Right atrium auricular region (tissue), 2 donors: ENCODE measurements around the gene AEN. TPM values are rescaled to one million over a fixed set of nuclear protein-coding genes. Genes with fewer than 3 reads are reported as not detected.

ENCODE experiments used
- DNase-seq: peaks from one replicate; pipeline ENCODE4 v3.0.0-alpha.2; 2019; ENCODE audit warnings: low spot score
- H3K27ac ChIP-seq, 2 donors: fragments of 200-600 bp; sonication (generic); 1 replicate in 1 of 2; 2 replicates in 1 of 2; pipeline ENCODE4 v1.5.1; 2016 to 2019
- H3K27me3 ChIP-seq, 2 donors: fragments of 200-600 bp; sonication (generic); one replicate each; pipeline versions ENCODE4 v1.5.1 to v1.6.0; 2017 to 2019
- H3K36me3 ChIP-seq: fragments of 200-600 bp; sonication (generic); one replicate; pipeline ENCODE4 v1.5.1; 2016
- H3K4me1 ChIP-seq, 2 donors: fragments of 200-600 bp; sonication (generic); one replicate each; pipeline versions ENCODE4 v1.5.1 to v1.6.0; 2017 to 2019
- H3K4me3 ChIP-seq, 2 donors: fragments of 200-600 bp; sonication (generic); 1 replicate in 1 of 2; 2 replicates in 1 of 2; pipeline ENCODE4 v1.5.1; 2017 to 2019; ENCODE audit warnings: mild to moderate bottlenecking in 1 of 2, moderate library complexity in 1 of 2
- H3K9me3 ChIP-seq, 2 donors: fragments of 200-600 bp; sonication (generic); one replicate each; pipeline ENCODE4 v1.5.1; 2019
- total RNA-seq, 2 donors: library from RNA; depleted of rRNA; stranded (reverse); fragments of >200 nt; gene quantifications; one replicate each; pipeline ENCODE4 v1.1.0, GENCODE V29; 2016
- TF ChIP-seq, protein P1 (sequence below), 2 donors: fragments of 200-600 bp; sonication (generic); IDR thresholded peaks; one replicate each; pipeline ENCODE4 v1.5.1; 2019; ENCODE audit warnings: antibody characterized with exemption in 2 of 2

The AEN gene
- total RNA-seq, 2 donors from 2014 or later, result 5.1 to 8.0 TPM

DNA sequence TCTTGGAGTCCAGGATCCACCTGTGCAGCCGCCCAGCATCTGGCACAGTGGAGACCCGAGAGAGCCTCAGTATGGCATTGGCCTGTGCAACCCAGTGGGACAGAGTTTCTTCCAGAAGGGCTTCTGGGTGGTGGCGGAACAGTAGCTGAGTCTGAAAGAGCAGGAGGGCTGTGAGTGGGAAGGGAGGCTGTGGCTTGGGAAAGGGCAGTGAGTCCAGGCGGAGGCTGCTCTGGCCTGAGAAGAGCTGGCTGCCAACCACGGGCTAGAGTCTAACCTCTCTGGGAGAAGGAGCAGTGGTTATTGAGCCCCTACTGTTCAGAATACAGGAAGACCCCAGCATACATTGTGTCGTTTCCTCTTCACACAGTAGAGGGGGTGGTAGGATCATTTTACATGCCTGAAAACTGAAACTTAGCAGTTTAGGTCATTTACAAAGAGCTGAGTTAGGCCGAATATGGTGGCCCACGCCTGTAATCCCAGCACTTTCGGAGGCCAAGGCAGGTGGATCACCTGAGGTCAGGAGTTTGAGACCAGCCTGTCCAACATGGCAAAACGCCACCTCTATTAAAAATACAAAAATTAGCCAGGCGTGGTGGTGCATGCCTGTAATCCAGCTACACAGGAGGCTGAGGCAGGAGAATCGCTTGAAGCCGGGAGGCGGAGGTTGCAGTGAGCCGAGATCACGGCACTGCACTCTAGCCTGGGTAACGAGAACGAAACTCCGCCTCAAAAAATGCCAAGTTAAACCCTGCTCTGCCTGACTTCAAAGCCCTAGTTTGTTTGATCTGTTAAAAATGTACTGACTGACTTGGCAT is 3.2 kb downstream of the AEN start:
- Histone ChIP-seq H3K36me3 (peaks cover 31% of the 10 kb centered on the region), H3K27me3 (no peaks in the 10 kb centered on the region), H3K4me3 (peak overlapping the region in 1 of 2 donors; percentile 21), H3K27ac (peak overlapping the region; percentile 15 to 36), H3K9me3 (no peaks in the 10 kb centered on the region), H3K4me1 (peaks cover 0 to 37% of the 10 kb centered on the region in 2 donors)
- no peak for DNase-seq
- TF ChIP-seq, protein P1, sequence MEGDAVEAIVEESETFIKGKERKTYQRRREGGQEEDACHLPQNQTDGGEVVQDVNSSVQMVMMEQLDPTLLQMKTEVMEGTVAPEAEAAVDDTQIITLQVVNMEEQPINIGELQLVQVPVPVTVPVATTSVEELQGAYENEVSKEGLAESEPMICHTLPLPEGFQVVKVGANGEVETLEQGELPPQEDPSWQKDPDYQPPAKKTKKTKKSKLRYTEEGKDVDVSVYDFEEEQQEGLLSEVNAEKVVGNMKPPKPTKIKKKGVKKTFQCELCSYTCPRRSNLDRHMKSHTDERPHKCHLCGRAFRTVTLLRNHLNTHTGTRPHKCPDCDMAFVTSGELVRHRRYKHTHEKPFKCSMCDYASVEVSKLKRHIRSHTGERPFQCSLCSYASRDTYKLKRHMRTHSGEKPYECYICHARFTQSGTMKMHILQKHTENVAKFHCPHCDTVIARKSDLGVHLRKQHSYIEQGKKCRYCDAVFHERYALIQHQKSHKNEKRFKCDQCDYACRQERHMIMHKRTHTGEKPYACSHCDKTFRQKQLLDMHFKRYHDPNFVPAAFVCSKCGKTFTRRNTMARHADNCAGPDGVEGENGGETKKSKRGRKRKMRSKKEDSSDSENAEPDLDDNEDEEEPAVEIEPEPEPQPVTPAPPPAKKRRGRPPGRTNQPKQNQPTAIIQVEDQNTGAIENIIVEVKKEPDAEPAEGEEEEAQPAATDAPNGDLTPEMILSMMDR (IDR thresholded peaks at IDR 0.05), result peak in 1 of 2 donors; percentile 64

DNA sequence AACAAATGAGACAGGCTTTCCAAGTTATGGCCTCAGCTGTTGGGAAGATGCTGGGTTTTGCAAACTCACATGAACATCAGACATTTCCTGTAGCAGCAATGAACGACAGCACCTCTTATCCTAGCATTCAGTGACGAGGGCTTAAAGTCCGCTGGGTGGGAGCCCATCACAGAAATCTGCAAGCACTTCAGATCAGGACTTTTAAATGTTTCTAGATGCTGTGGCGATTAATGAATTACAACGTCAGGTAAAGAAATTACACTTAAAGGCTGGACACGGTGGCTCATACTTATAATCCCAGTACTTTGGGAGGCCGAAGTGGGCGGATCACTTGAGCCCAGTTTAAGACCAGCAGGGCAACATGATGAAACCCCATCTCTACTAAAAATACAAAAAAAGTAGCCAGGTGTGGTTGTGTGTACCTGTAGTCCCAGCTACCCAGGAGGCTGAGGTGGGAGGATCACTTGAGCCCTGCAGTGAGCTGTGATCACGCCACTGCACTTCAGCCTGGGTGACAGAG is 3.9 kb downstream of the AEN start:
- Histone ChIP-seq H3K27ac (peak overlapping the region in 1 of 2 donors; percentile 36), H3K9me3 (no peaks in the 10 kb centered on the region), H3K4me1 (peaks cover 0 to 39% of the 10 kb centered on the region in 2 donors), H3K4me3 (no peak overlapping the region), H3K36me3 (peaks cover 38% of the 10 kb centered on the region), H3K27me3 (no peaks in the 10 kb centered on the region)
- TF ChIP-seq, protein P1 (IDR thresholded peaks at IDR 0.05), result no peak
- DNase-seq, result no peak

DNA sequence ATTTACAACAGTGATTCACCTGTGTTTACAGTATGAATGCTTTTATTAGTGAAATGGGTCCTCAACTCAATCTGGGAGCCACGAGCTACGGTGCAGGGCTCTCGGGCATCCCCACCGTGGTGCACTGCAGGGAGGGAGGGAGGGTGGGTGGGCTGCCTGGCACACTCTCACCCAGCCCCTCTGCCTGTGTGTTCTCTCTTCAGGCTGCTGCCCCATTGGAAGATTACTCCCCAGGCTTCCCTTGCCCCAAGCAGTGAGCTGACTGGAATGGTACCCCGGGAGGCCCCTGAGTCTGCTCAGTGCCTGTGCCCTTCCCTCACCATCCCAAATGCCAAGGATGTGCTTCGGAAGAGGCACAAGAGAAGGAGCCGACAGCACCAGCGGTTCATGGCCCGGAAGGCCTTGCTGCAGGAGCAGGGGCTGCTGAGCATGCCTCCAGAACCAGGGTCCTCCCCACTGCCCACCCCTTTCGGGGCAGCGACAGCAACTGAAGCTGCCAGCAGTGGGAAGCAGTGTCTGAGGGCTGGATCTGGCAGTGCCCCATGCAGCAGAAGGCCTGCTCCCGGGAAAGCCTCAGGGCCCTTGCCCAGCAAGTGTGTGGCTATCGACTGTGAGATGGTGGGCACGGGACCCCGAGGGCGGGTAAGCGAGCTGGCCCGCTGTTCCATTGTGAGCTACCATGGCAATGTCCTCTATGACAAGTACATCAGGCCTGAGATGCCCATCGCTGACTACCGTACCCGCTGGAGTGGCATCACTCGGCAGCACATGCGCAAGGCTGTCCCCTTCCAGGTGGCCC is 5.0 kb downstream of the AEN start:
- Histone ChIP-seq H3K4me3 (no peak overlapping the region), H3K9me3 (no peaks in the 10 kb centered on the region), H3K36me3 (peaks cover 43% of the 10 kb centered on the region), H3K4me1 (peaks cover 0 to 36% of the 10 kb centered on the region in 2 donors), H3K27ac (no peak overlapping the region), H3K27me3 (no peaks in the 10 kb centered on the region)
- TF ChIP-seq, protein P1 (IDR thresholded peaks at IDR 0.05), result no peak
- DNase-seq, result no peak

DNA sequence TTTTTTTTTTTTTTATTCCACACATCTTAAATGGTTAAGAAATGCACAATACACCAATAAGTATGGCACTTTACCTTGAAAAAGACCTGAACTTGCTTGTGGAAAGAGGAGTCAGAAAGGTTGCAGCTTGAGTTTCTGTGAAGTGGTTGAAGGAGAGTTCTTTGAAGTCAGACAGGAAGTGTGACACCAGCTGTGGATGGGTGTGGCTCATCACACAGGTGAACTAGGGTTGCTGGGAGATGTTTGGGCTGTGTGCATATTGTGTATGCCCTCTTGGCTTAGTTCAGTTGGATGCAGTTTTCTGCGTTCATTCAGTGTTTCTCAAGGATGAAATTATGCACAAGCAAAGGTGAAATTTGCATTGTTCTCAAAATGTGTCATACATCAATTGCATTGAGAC is 6.3 kb downstream of the AEN start:
- Histone ChIP-seq H3K9me3 (no peaks in the 10 kb centered on the region), H3K27me3 (no peaks in the 10 kb centered on the region), H3K36me3 (peaks cover 52% of the 10 kb centered on the region), H3K4me1 (peaks cover 0 to 27% of the 10 kb centered on the region in 2 donors), H3K27ac (no peak overlapping the region), H3K4me3 (no peak overlapping the region)
- no peak for DNase-seq
- TF ChIP-seq, protein P1 (IDR thresholded peaks at IDR 0.05), result no peak

DNA sequence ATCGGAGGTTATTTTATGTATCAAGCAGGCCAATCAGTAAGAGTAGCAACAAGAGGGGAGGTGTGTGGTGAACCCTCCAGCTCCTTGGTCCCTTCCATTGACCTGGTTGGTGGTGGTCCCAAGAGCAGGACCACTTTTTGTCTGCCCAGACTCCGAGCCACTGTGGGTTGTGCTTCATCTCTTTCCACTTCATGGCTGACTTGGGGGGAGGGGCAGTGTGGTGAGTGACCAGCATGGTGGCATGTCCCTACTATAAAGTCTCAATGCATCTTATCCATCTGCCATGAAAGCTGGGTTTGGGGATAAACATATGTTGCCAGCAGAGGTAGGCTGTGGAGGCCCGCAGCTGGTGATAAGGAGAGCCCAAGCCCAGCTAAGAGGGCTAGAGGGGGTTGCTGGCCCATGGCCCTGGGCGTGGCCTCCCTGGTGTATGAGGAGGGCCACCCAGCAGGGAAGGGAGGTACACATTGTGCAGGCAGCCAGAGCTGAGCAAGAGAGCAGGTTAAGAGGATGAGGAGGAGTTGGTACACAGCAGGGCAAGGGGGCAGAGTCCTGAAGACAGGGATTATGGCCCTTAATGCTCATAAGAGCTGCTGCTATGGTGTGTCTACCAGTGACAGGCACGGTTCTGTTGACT is 7.0 kb downstream of the AEN start:
- Histone ChIP-seq H3K27me3 (no peaks in the 10 kb centered on the region), H3K36me3 (peaks cover 52% of the 10 kb centered on the region), H3K9me3 (no peaks in the 10 kb centered on the region), H3K27ac (no peak overlapping the region), H3K4me3 (no peak overlapping the region), H3K4me1 (peaks cover 0 to 20% of the 10 kb centered on the region in 2 donors)
- TF ChIP-seq, protein P1 (IDR thresholded peaks at IDR 0.05), result no peak
- no peak for DNase-seq
